Liver (tissue), 9 donors: ENCODE measurements around the gene TTC24. TPM values are rescaled to one million over a fixed set of nuclear protein-coding genes. Genes with fewer than 3 reads are reported as not detected.

ENCODE experiments used
- DNase-seq: peaks from one replicate; pipeline ENCODE4 v3.0.0-alpha.2; 2017; ENCODE audit warnings: low spot score
- H3K27ac ChIP-seq, 2 donors: one replicate each; pipeline ENCODE4 v1.7.0; 2013; ENCODE audit warnings: inconsistent platforms in 2 of 2, low read length in 2 of 2, control low read depth in 1 of 2, low read depth in 1 of 2, mild to moderate bottlenecking in 1 of 2
- H3K27me3 ChIP-seq, 4 donors: one replicate each; pipeline versions ENCODE4 v1.6.1 to v1.7.0; 2013; ENCODE audit warnings: low read length in 3 of 4, inconsistent platforms in 1 of 4, mild to moderate bottlenecking in 1 of 4, moderate library complexity in 1 of 4; ENCODE audit not compliant: control insufficient read depth in 4 of 4, insufficient read depth in 4 of 4
- H3K36me3 ChIP-seq, 4 donors: one replicate each; pipeline versions ENCODE4 v1.6.1 to v1.7.0; 2013; ENCODE audit warnings: low read length in 3 of 4, mild to moderate bottlenecking in 3 of 4, low read depth in 1 of 4, moderate library complexity in 1 of 4; ENCODE audit not compliant: control insufficient read depth in 4 of 4, insufficient read depth in 3 of 4
- H3K4me1 ChIP-seq, 4 donors: one replicate each; pipeline versions ENCODE4 v1.6.1 to v1.7.0; 2013; ENCODE audit warnings: low read length in 3 of 4, mild to moderate bottlenecking in 3 of 4, moderate library complexity in 1 of 4; ENCODE audit not compliant: control insufficient read depth in 4 of 4, insufficient read depth in 4 of 4
- H3K4me3 ChIP-seq, 3 donors: one replicate each; pipeline versions ENCODE4 v1.6.1 to v1.7.0; 2013; ENCODE audit warnings: low read length in 3 of 3, control low read depth in 1 of 3, low read depth in 1 of 3, mild to moderate bottlenecking in 1 of 3
- H3K9ac ChIP-seq, 2 donors: one replicate each; pipeline ENCODE4 v1.7.0; 2013; ENCODE audit warnings: low read length in 2 of 2, mild to moderate bottlenecking in 2 of 2, moderate library complexity in 2 of 2, control low read depth in 1 of 2, low read depth in 1 of 2
- H3K9me3 ChIP-seq, 4 donors: one replicate each; pipeline versions ENCODE4 v1.6.1 to v1.7.0; 2013; ENCODE audit warnings: low read length in 3 of 4; ENCODE audit not compliant: control insufficient read depth in 4 of 4
- ATF3 ChIP-seq: IDR thresholded peaks from 2 replicates; pipeline ENCODE4 v1.6.1; 2016; ENCODE audit warnings: antibody characterized with exemption
- CTCF ChIP-seq: fragments of 150-350 bp; IDR thresholded peaks from 2 replicates; pipeline ENCODE4 v1.5.1; 2017; ENCODE audit warnings: improper control_type of control experiment, low read depth, low read length; ENCODE audit not compliant: missing input control
- EGR1 ChIP-seq, 2 donors: IDR thresholded peaks; 2 replicates each; pipeline ENCODE4 v1.6.1; 2016 to 2018; ENCODE audit warnings: antibody characterized with exemption in 2 of 2, low read depth in 2 of 2
- FOXA1 ChIP-seq: IDR thresholded peaks from 2 replicates; pipeline ENCODE4 v1.6.1; 2016; ENCODE audit warnings: antibody characterized with exemption
- FOXA2 ChIP-seq: IDR thresholded peaks from 2 replicates; pipeline ENCODE4 v1.6.1; 2016; ENCODE audit warnings: antibody characterized with exemption
- GABPA ChIP-seq, 2 donors: IDR thresholded peaks in 1 of 2; conservative IDR thresholded peaks in 1 of 2; 2 replicates each; pipeline ENCODE4 v1.6.1; 2016; ENCODE audit warnings: antibody characterized with exemption in 2 of 2, mild to moderate bottlenecking in 1 of 2, moderate library complexity in 1 of 2
- HNF4A ChIP-seq, 2 donors: conservative IDR thresholded peaks; 2 replicates each; pipeline ENCODE4 v1.6.1; 2016; ENCODE audit warnings: antibody characterized with exemption in 2 of 2, mild to moderate bottlenecking in 2 of 2
- HNF4G ChIP-seq: IDR thresholded peaks from 2 replicates; pipeline ENCODE4 v1.6.1; 2016; ENCODE audit warnings: antibody characterized with exemption
- JUND ChIP-seq, 2 donors: IDR thresholded peaks; 2 replicates each; pipeline ENCODE4 v1.6.1; 2016; ENCODE audit warnings: antibody characterized with exemption in 2 of 2
- MAX ChIP-seq: IDR thresholded peaks from 2 replicates; pipeline ENCODE4 v1.6.1; 2016; ENCODE audit warnings: antibody characterized with exemption
- NR2F2 ChIP-seq: IDR thresholded peaks from 2 replicates; pipeline ENCODE4 v1.6.1; 2016; ENCODE audit warnings: antibody characterized with exemption
- RAD21 ChIP-seq, 2 donors: IDR thresholded peaks; 2 replicates each; pipeline ENCODE4 v1.6.1; 2016; ENCODE audit warnings: antibody characterized with exemption in 2 of 2, mild to moderate bottlenecking in 2 of 2
- REST ChIP-seq: IDR thresholded peaks from 2 replicates; pipeline ENCODE4 v1.6.1; 2016; ENCODE audit warnings: antibody characterized with exemption, mild to moderate bottlenecking
- RXRA ChIP-seq, 2 donors: IDR thresholded peaks; 2 replicates each; pipeline ENCODE4 v1.6.1; 2017 to 2018; ENCODE audit warnings: antibody characterized with exemption in 2 of 2, mild to moderate bottlenecking in 1 of 2
- SP1 ChIP-seq: IDR thresholded peaks from 2 replicates; pipeline ENCODE4 v1.6.1; 2018; ENCODE audit warnings: antibody characterized with exemption, mild to moderate bottlenecking
- TAF1 ChIP-seq: conservative IDR thresholded peaks from 2 replicates; pipeline ENCODE4 v1.6.1; 2016; ENCODE audit warnings: antibody characterized with exemption, mild to moderate bottlenecking
- YY1 ChIP-seq: IDR thresholded peaks from 2 replicates; pipeline ENCODE4 v1.6.1; 2016; ENCODE audit warnings: antibody characterized with exemption, mild to moderate bottlenecking
- ZBTB33 ChIP-seq: IDR thresholded peaks from 2 replicates; pipeline ENCODE4 v1.6.1; 2016; ENCODE audit warnings: antibody characterized with exemption
- WGBS: extraction: QIAGEN DNeasy Blood & Tissue Kit; methylation state at CpG from one replicate; pipeline ENCODE4 v1.1.7; 2013; 5-methylcytosine and 5-hydroxymethylcytosine counted together
- polyA plus RNA-seq, 2 donors: library from polyadenylated mRNA; stranded (reverse) in 1 of 2; unstranded in 1 of 2; fragments of 200-250 nt in 1 of 2; fragments of >200 nt in 1 of 2; fragmentation: Nextera tagmentation in 1 of 2; extraction: Ambion mirVana in 1 of 2; gene quantifications; one replicate each; pipeline versions ENCODE4 v1.2.1 to v1.2.3, GENCODE V29; 2013 to 2015
- total RNA-seq, 2 donors: library from RNA; depleted of rRNA; stranded (reverse); fragments of >200 nt; gene quantifications; one replicate each; pipeline ENCODE4 v1.2.3, GENCODE V29; 2014
- donor health status: healthy.
- donor health status: healthy.
- donor health status: healthy.
- donor health status: healthy.
- donor health status: healthy.

Gene TTC24
- total and polyA plus RNA-seq, 4 donors = 0.08 to 0.14 (median 0.10) TPM; not detected in 1

- peaks cover 3 to 15% (median 9%) of the 10 kb centered on the region in 4 donors for H3K4me1 ChIP-seq
- no peak overlapping the region for H3K27ac ChIP-seq
- no peak for DNase-seq
- H3K27me3 ChIP-seq = no peaks in the 10 kb centered on the region
- peaks cover 7 to 33% (median 15%) of the 10 kb centered on the region in 4 donors for H3K36me3 ChIP-seq
- no peak overlapping the region for H3K9ac ChIP-seq
- H3K9me3 ChIP-seq = no peaks in the 10 kb centered on the region
- TF ChIP-seq NR2F2 (no peak), FOXA1 (no peak), ZBTB33 (no peak), FOXA2 (no peak), ATF3 (no peak), EGR1 (IDR thresholded peaks at IDR 0.05; ENCODE audit: low read depth in 2 of 2) (no peak), GABPA (IDR thresholded peaks at IDR 0.05 in 1 of 2, conservative IDR thresholded peaks at IDR 0.05 in 1 of 2) (no peak), JUND (IDR thresholded peaks at IDR 0.05) (no peak), RAD21 (IDR thresholded peaks at IDR 0.05) (no peak), MAX (no peak), CTCF (no peak), TAF1 (no peak), HNF4A (conservative IDR thresholded peaks at IDR 0.05) (no peak), RXRA (IDR thresholded peaks at IDR 0.05) (no peak), SP1 (no peak), REST (no peak), HNF4G (no peak), YY1 (no peak)
- 87% methylated on average over 8 of the region's 8 CpGs for WGBS
- no peak overlapping the region for H3K4me3 ChIP-seq
Measured at GRCh38 chr1:156592910-156593660, 13.6 kb downstream of the TTC24 start.
